Measurements from ENCODE around the gene POU6F2. TPM values are rescaled to one million over a fixed set of nuclear protein-coding genes. Genes with fewer than 3 reads are reported as not detected.

The POU6F2 gene
- total RNA-seq, 1 donor from 2014 or later = 1.1 TPM

- no peaks in the 10 kb centered on the region for H3K27me3 Mint-ChIP-seq (ENCODE audit: unreplicated experiment)
- H3K4me1 Mint-ChIP-seq (ENCODE audit: unreplicated experiment) = peaks cover 8% of the 10 kb centered on the region
- no peak overlapping the region for H3K4me3 Mint-ChIP-seq (ENCODE audit: unreplicated experiment)
- no peak for TF ChIP-seq CTCF (IDR thresholded peaks at IDR 0.05; ENCODE audit: unreplicated experiment)
- no peaks in the 10 kb centered on the region for H3K36me3 Mint-ChIP-seq (ENCODE audit: low read depth, unreplicated experiment)
- no peak for DNase-seq (ENCODE audit: low spot score)
- H3K9me3 Mint-ChIP-seq (ENCODE audit: unreplicated experiment) = no peaks in the 10 kb centered on the region
- no peak overlapping the region for H3K27ac Mint-ChIP-seq (ENCODE audit: unreplicated experiment)
Observed at GRCh38 chr7:39407723-39408122, 430.0 kb downstream of the POU6F2 start.

GRCh38 chr7:39408906-39409305 is 431.2 kb downstream of the POU6F2 start:
- Mint-ChIP-seq H3K4me3 (ENCODE audit: unreplicated experiment) (no peak overlapping the region), H3K27me3 (ENCODE audit: unreplicated experiment) (no peaks in the 10 kb centered on the region), H3K4me1 (ENCODE audit: unreplicated experiment) (peaks cover 8% of the 10 kb centered on the region), H3K9me3 (ENCODE audit: unreplicated experiment) (no peaks in the 10 kb centered on the region), H3K27ac (ENCODE audit: unreplicated experiment) (no peak overlapping the region), H3K36me3 (ENCODE audit: low read depth, unreplicated experiment) (no peaks in the 10 kb centered on the region)
- TF ChIP-seq CTCF (IDR thresholded peaks at IDR 0.05; ENCODE audit: unreplicated experiment) = no peak
- no peak for DNase-seq (ENCODE audit: low spot score)

GRCh38 chr7:39410582-39410981 is 432.9 kb downstream of the POU6F2 start:
- no peaks in the 10 kb centered on the region for H3K36me3 Mint-ChIP-seq (ENCODE audit: low read depth, unreplicated experiment)
- no peak for TF ChIP-seq CTCF (IDR thresholded peaks at IDR 0.05; ENCODE audit: unreplicated experiment)

GRCh38 chr7:39413636-39414223 is 436.0 kb downstream of the POU6F2 start:
- H3K36me3 Mint-ChIP-seq (ENCODE audit: low read depth, unreplicated experiment) = no peaks in the 10 kb centered on the region
- H3K27ac Mint-ChIP-seq (ENCODE audit: unreplicated experiment) = no peak overlapping the region
- H3K27me3 Mint-ChIP-seq (ENCODE audit: unreplicated experiment) = no peaks in the 10 kb centered on the region
- H3K4me3 Mint-ChIP-seq (ENCODE audit: unreplicated experiment) = peak overlapping the region; percentile 93
- no peaks in the 10 kb centered on the region for H3K9me3 Mint-ChIP-seq (ENCODE audit: unreplicated experiment)
- no peak for DNase-seq (ENCODE audit: low spot score)
- H3K4me1 Mint-ChIP-seq (ENCODE audit: unreplicated experiment) = no peaks in the 10 kb centered on the region
- TF ChIP-seq CTCF (IDR thresholded peaks at IDR 0.05; ENCODE audit: unreplicated experiment) = no peak

More at GRCh38 chr7:39410582-39410981, 432.9 kb downstream of the POU6F2 start:
- H3K4me3 Mint-ChIP-seq (ENCODE audit: unreplicated experiment) = no peak overlapping the region
- no peaks in the 10 kb centered on the region for H3K9me3 Mint-ChIP-seq (ENCODE audit: unreplicated experiment)
- no peak for DNase-seq (ENCODE audit: low spot score)
- H3K4me1 Mint-ChIP-seq (ENCODE audit: unreplicated experiment) = peaks cover 8% of the 10 kb centered on the region
- H3K27me3 Mint-ChIP-seq (ENCODE audit: unreplicated experiment) = no peaks in the 10 kb centered on the region
- no peak overlapping the region for H3K27ac Mint-ChIP-seq (ENCODE audit: unreplicated experiment)

- Mint-ChIP-seq H3K4me1 (ENCODE audit: unreplicated experiment) (no peaks in the 10 kb centered on the region), H3K27me3 (ENCODE audit: unreplicated experiment) (no peaks in the 10 kb centered on the region), H3K27ac (ENCODE audit: unreplicated experiment) (no peak overlapping the region), H3K9me3 (ENCODE audit: unreplicated experiment) (no peaks in the 10 kb centered on the region), H3K4me3 (ENCODE audit: unreplicated experiment) (peak overlapping the region; percentile 93), H3K36me3 (ENCODE audit: low read depth, unreplicated experiment) (no peaks in the 10 kb centered on the region)
- DNase-seq (ENCODE audit: low spot score) = peak; percentile 61
- no peak for TF ChIP-seq CTCF (IDR thresholded peaks at IDR 0.05; ENCODE audit: unreplicated experiment)
Observed at GRCh38 chr7:39414224-39415035, 436.7 kb downstream of the POU6F2 start.
